HG03196 (cell line): Measurements from ENCODE around the gene FTH1.
"Not testable (repeated sequence)": the region's sequence is repeated elsewhere in the genome, so short reads cannot be mapped to it uniquely, and the experiment has no call there.

Source experiments
- ATAC-seq: cut with Tn5 transposase; IDR thresholded peaks from one replicate; pipeline ENCODE4 v1.9.1; 2021; ENCODE audit not compliant: unreplicated experiment

Gene FTH1

GRCh38 chr11:61967116-61967923 is at the start of gene FTH1:
Gene FTH1 (minus strand): TSS chr11:61967634. CDS start chr11:61967425, 209 bp downstream.
- ATAC-seq = peak; percentile 36

GRCh38 chr11:62015615-62016014 is 48.2 kb upstream of the FTH1 start:
- no peak for ATAC-seq

DNA sequence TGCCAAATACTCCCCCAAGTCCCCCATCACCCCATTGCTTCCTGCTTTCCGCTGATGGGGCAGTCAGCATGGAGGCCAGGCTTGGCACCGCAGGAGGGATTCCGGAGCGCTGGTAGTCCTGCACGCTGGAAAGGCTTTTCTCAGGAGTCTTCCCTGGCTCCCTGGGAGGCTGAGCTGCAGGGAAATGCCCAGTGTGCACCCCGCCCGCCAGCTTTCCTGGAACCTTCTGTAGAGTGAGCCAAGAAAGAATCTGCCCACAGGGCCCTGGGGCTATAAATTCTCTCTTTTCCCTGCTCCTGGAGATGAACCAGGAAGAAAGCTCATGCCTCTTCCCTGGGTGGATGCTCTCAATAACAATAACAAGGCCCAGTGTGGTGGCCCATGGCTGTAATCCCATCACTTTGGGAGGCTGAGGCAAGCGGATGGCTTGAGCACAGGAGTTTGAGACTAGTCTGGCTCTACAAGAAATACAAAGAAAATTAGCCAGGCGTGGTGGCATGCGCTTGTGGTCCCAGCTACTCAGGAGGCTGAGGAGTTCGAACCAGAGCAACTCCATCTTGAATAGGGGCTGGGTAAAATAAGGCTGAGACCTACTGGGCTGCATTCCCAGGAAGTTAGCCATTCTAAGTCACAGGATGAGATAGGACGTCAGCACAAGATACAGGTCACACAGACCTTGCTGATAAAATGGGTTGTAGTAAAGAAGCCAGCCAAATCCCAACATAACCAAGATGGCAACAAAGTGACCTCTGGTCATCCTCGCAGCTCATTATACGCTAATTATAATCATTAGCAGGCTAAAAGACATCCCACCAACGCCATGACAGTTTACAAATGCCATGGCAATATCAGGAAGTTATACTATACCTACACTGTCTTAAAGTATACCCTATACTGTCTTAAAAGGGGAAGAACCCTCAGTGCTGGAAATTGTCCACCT is 46.4 kb upstream of the FTH1 start:
- ATAC-seq = no peak

GRCh38 chr11:62012832-62013461 is 45.5 kb upstream of the FTH1 start:
- no peak for ATAC-seq

DNA sequence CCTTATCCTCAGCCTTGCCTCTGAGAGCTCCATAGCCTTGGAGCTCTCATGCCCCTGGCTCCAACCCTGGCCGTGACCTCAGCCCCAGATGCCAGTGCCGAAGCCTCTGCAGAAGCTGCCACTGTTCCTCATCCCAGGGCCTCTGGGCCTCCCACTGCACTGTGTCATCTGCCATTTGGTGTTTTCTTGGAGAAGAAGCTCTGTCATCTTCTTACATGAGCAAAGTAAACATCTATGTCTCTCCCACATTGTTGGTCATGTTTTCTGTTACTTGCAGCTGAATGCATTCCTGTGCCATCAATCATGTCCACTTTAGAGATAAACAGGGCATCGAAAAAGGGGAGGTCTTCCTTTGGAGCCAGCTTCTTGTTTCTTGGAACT is 45.0 kb upstream of the FTH1 start:
- ATAC-seq = no peak

DNA sequence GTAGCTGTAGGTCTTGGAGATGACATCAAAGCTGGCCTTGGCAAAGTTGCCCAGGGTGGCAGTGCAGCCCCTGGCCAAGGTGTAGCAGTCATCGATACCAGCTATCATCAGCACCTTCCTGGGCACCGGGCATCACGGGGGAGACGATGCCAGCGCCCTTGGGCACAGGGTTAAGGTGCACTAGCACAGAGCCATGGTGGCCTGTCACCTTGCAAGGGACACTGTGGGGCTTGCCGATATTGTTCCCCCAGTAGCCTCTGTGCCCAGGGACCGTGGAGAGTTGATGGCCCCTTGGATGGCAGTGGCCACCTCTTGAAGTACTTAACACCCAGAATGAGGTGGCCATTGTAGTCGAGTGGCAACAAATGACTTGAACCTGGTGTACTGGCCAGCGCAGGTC is 44.4 kb upstream of the FTH1 start:
- ATAC-seq = no peak

- no peak for ATAC-seq
These were observed 43.6 kb upstream of the FTH1 start for GRCh38 chr11:62010935-62011528.

- ATAC-seq = no peak
These were observed 40.8 kb upstream of the FTH1 start for GRCh38 chr11:62008193-62008592.

- ATAC-seq = no peak
These were observed 37.0 kb upstream of the FTH1 start for GRCh38 chr11:62004473-62004872.

DNA sequence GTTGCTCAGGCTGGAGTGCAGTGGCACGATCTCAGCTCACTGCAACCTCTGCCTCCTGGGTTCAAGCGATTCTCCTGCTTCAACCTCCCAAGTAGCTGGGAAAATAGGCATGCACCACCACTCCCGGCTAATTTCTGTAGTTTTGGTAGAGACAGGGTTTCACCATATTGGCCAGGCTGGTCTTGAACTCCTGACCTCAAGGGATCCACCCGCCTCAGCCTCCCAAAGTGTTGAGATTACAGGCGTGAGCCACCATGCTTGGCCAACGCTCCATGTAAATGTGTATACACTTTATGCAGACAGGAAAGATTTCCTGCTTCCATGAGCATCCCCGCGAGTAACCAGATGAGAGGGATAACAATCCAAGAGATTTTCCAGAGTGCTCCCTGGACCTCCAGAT is 34.8 kb upstream of the FTH1 start:
- not testable (repeated sequence) for ATAC-seq

- no peak for ATAC-seq
These were observed 34.2 kb upstream of the FTH1 start for GRCh38 chr11:62001450-62002191.

GRCh38 chr11:62000539-62001446 is 33.4 kb upstream of the FTH1 start:
- ATAC-seq = no peak

- no peak for ATAC-seq
These were observed 31.9 kb upstream of the FTH1 start for GRCh38 chr11:61999141-61999975.

DNA sequence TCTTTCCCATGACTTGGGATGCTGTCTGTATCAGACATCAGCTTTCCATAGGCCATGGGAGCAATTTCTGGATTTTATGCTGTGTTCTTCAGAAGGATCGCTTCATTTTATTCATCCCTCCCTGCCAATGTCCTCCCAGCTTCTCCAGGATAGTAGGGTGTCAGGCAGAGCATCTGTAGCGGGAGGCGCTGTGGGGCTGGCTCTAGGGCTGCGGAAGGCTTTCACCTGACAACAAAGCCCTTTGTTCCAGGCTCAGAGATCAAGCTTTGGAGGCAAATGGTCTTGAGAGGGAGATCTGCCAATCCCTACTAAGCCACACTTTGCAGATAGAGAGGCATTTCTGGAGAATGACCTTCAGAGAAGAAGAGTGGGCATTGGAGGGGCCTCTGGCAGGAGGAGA is 29.5 kb upstream of the FTH1 start:
- ATAC-seq = no peak

GRCh38 chr11:61994981-61995380 is 27.5 kb upstream of the FTH1 start:
- ATAC-seq = no peak

DNA sequence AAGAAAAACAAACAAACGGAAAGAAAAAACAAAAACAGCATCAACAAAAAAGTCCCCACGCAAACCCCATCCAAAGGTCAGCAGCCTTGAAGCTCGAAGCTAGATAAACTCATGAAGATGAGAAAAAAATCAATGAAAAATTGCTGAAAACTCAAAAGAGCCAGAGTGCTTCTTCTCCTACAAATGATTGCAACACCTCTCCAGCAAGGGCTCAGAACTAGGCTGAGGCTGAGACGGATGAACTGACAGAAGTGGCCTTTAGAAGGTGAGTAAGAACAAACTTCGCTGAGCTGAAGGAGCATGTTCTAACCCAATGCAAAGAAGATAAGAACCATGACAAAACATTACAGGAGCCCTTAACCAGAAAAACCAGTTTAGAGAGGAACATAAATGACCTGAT is 18.4 kb upstream of the FTH1 start:
- ATAC-seq = no peak

GRCh38 chr11:61983419-61983818 is 16.0 kb upstream of the FTH1 start:
- ATAC-seq = no peak

GRCh38 chr11:61980783-61981541 is 13.5 kb upstream of the FTH1 start:
- ATAC-seq = no peak
